ENCODE data around the gene SLAMF8.

The SLAMF8 gene

DNA sequence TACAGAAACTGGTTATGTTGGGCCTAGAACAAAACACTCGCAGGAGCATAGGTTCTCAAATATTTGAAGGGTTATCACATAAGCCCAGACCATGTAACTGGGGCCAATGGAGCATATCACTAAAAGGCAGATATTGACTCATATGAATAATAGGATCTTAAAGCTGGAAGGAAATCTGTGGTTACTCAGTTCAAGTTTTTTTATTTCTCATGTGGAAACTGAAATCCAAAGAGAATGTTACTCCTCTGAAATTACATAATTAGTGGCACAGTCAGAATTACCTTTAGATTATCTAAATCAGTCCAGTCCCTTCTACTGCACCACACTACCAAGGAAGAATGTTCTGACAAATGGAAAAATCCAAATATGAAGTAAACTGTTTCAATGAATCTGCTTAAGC lies 12.0 kb downstream of the SLAMF8 start:
- Histone ChIP-seq H4K20me1 (ENCODE audit: low read depth, low read length) (no peaks in the 10 kb centered on the region), H3K4me2 (ENCODE audit: low read depth, low read length, poor library complexity, severe bottlenecking) (no peak overlapping the region), H3K9me3 (ENCODE audit: insufficient read depth, low read length) (no peaks in the 10 kb centered on the region), H3K79me2 (ENCODE audit: insufficient read depth, low read length) (no peaks in the 10 kb centered on the region), H3K27me3 (ENCODE audit: low read length) (no peaks in the 10 kb centered on the region), H3K4me3 (ENCODE audit: insufficient read depth, low read length, poor library complexity, severe bottlenecking) (no peak overlapping the region), H2AFZ (ENCODE audit: low read depth, low read length, severe bottlenecking) (no peak overlapping the region), H3F3A (ENCODE audit: insufficient read depth) (no peaks in the 10 kb centered on the region), H3K9ac (ENCODE audit: low read length) (no peak overlapping the region), H3K36me3 (ENCODE audit: low read length) (no peaks in the 10 kb centered on the region), H3K27ac (ENCODE audit: low read depth, low read length) (no peak overlapping the region), H3K9me2 (replicated peaks; ENCODE audit: insufficient read depth, low read length) (no peaks in the 10 kb centered on the region)
- TF ChIP-seq CTCF (IDR thresholded peaks at IDR 0.05; ENCODE audit: insufficient read depth, low read length, poor library complexity, severe bottlenecking) (no peak), EZH2phosphoT487 (conservative IDR thresholded peaks at IDR 0.05; ENCODE audit: low read length) (no peak)

DNA sequence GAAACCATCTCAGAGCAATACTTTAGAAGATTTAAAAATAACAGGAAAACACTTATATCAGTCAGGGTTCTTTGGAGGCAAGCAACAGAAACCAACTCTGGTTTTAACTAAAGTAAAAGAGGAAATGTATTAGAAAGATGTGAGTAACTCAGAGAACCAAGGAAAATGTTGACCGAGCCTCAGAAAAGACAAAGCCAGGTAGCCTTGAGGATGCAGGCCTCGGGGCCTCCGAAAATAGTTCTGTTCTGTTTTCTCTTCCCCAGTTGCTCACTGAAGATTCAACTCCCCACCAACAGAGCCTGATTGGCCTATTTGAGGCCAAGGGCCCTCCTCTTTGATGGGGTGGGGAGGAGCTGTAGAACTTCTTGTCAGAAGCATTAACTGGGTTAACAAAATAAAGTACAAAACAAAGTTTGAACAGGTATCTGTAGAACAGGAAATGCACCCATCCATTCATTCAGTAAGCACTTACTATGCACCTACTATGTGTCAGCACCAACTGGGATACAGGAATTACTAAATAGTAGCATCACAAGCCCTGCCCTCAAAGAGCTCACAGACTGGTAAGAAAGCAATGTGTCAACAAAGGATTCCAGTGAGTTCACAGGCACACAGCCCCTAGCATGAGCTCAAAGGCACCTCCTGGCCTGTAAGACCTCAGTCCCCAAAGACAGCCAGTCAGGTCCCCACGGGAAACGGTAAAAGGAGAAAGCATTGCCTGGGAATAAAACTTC lies 12.6 kb downstream of the SLAMF8 start:
- Histone ChIP-seq H3K4me2 (ENCODE audit: low read depth, low read length, poor library complexity, severe bottlenecking) (no peak overlapping the region), H3K4me3 (ENCODE audit: insufficient read depth, low read length, poor library complexity, severe bottlenecking) (no peak overlapping the region), H3K27me3 (ENCODE audit: low read length) (no peaks in the 10 kb centered on the region), H3K9me3 (ENCODE audit: insufficient read depth, low read length) (no peaks in the 10 kb centered on the region), H4K20me1 (ENCODE audit: low read depth, low read length) (no peaks in the 10 kb centered on the region), H3K27ac (ENCODE audit: low read depth, low read length) (no peak overlapping the region), H2AFZ (ENCODE audit: low read depth, low read length, severe bottlenecking) (no peak overlapping the region), H3K79me2 (ENCODE audit: insufficient read depth, low read length) (no peaks in the 10 kb centered on the region), H3K36me3 (ENCODE audit: low read length) (no peaks in the 10 kb centered on the region), H3K9ac (ENCODE audit: low read length) (no peak overlapping the region), H3F3A (ENCODE audit: insufficient read depth) (no peaks in the 10 kb centered on the region), H3K9me2 (replicated peaks; ENCODE audit: insufficient read depth, low read length) (no peaks in the 10 kb centered on the region)
- no peak for TF ChIP-seq EZH2phosphoT487 (conservative IDR thresholded peaks at IDR 0.05; ENCODE audit: low read length)
- no peak for TF ChIP-seq CTCF (IDR thresholded peaks at IDR 0.05; ENCODE audit: insufficient read depth, low read length, poor library complexity, severe bottlenecking)

DNA sequence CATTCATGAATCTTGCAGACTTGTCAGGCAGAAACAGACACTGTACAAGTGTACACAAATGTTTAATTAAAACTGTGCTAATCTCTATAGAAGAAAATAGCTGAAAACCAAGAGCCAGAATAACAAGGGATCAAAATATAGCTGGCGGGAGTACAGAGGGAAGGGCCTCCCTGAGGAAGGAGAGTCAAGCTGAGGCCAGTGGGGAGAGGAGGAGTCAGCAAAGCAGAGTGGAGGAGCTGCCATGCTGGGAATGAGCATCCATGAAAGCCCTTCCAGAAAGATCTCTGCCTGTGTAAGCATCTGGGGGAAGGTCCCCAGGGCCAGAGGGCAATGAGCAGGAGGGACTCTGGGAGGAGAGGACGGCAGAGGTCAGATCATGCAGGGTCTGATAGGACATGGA lies 15.1 kb downstream of the SLAMF8 start:
- Histone ChIP-seq H3K27me3 (ENCODE audit: low read length) (no peaks in the 10 kb centered on the region), H3K4me2 (ENCODE audit: low read depth, low read length, poor library complexity, severe bottlenecking) (no peak overlapping the region), H3K9me3 (ENCODE audit: insufficient read depth, low read length) (no peaks in the 10 kb centered on the region), H3K36me3 (ENCODE audit: low read length) (no peaks in the 10 kb centered on the region), H3K9ac (ENCODE audit: low read length) (no peak overlapping the region), H3K79me2 (ENCODE audit: insufficient read depth, low read length) (no peaks in the 10 kb centered on the region), H3K9me2 (replicated peaks; ENCODE audit: insufficient read depth, low read length) (no peaks in the 10 kb centered on the region), H3K27ac (ENCODE audit: low read depth, low read length) (no peak overlapping the region), H2AFZ (ENCODE audit: low read depth, low read length, severe bottlenecking) (no peak overlapping the region), H3F3A (ENCODE audit: insufficient read depth) (no peaks in the 10 kb centered on the region), H4K20me1 (ENCODE audit: low read depth, low read length) (no peaks in the 10 kb centered on the region), H3K4me3 (ENCODE audit: insufficient read depth, low read length, poor library complexity, severe bottlenecking) (no peak overlapping the region)
- TF ChIP-seq EZH2phosphoT487 (conservative IDR thresholded peaks at IDR 0.05; ENCODE audit: low read length): no peak
- TF ChIP-seq CTCF (IDR thresholded peaks at IDR 0.05; ENCODE audit: insufficient read depth, low read length, poor library complexity, severe bottlenecking): no peak
